ENCODE results near the gene ZSCAN22. TPM values are rescaled to one million over a fixed set of nuclear protein-coding genes. Genes with fewer than 3 reads are reported as not detected.

ZSCAN22 gene
- total and polyA plus RNA-seq, 2 donors (not counting 3 experiments of a cell fraction or from before 2014, with no cell fraction given): 3.6 to 3.7 TPM

- FAIRE-seq: no peak
Measured at GRCh38 chr19:58294743-58295374, 31.9 kb upstream of the ZSCAN22 start.

GRCh38 chr19:58296104-58296503 is 30.7 kb upstream of the ZSCAN22 start:
- intact Hi-C loops (cut with micrococcal nuclease) (no loop called here), dilution Hi-C loops (cut with MboI; ENCODE audit: extremely low pct_ligation_motif_present, low sequenced_read_pairs) (no loop called here)
- BruUV-seq (replicated peaks): no TSS peak
- ChIA-PET POLR2A (no interaction called here), CTCF (no interaction called here)
- no peaks in the 10 kb centered on the region for H3K27me3 ChIP-seq (ENCODE audit: control insufficient read depth in 2 of 2, insufficient read depth in 2 of 2, low read length in 2 of 2)
- H3K4me1 ChIP-seq (ENCODE audit: control insufficient read depth, extremely low read depth, insufficient read depth, low read length): no peaks in the 10 kb centered on the region
- peaks cover 8% of the 10 kb centered on the region for H3K9me3 ChIP-seq (replicated peaks; ENCODE audit: control insufficient read depth, insufficient read depth, low read length)
- no peak overlapping the region for H3K4me2 ChIP-seq (ENCODE audit: insufficient read depth, low read length)
- no peak overlapping the region for H3K9ac ChIP-seq (replicated peaks; ENCODE audit: extremely low read depth, insufficient read depth, low read length)
- H3K27ac ChIP-seq (ENCODE audit: insufficient read depth, low read depth, low read length): no peak overlapping the region
- FAIRE-seq (no peak), DNase-seq (ENCODE audit: low read depth, low spot score) (no peak)
- no peak overlapping the region for H2AFZ ChIP-seq (ENCODE audit: low read depth, low read length)
- TF ChIP-seq JUN (IDR thresholded peaks at IDR 0.05; ENCODE audit: borderline replicate concordance, insufficient read depth, insufficient read length, low read depth): no peak
- no peak overlapping the region for H3K4me3 ChIP-seq (replicated peaks in 1 of 3; ENCODE audit: insufficient read depth in 1 of 3, low read depth in 1 of 3, low read length in 3 of 3)
- H3K36me3 ChIP-seq (ENCODE audit: control insufficient read depth in 2 of 2, extremely low read depth in 1 of 2, insufficient read depth in 2 of 2, low read length in 2 of 2): peaks cover 0 to 41% of the 10 kb centered on the region in 2 experiments
- no peaks in the 10 kb centered on the region for H3K9me1 ChIP-seq (replicated peaks; ENCODE audit: control insufficient read depth, extremely low read depth, insufficient read depth, low read length)
- H3K79me2 ChIP-seq (ENCODE audit: control insufficient read depth, insufficient read depth, low read length): no peaks in the 10 kb centered on the region
- H4K20me1 ChIP-seq (replicated peaks; ENCODE audit: control insufficient read depth, extremely low read depth, insufficient read depth, low read length): no peaks in the 10 kb centered on the region

More at GRCh38 chr19:58294743-58295374, 31.9 kb upstream of the ZSCAN22 start:
- Histone ChIP-seq H3K79me2 (ENCODE audit: control insufficient read depth, insufficient read depth, low read length) (no peaks in the 10 kb centered on the region), H3K9ac (replicated peaks; ENCODE audit: extremely low read depth, insufficient read depth, low read length) (no peak overlapping the region), H3K4me2 (ENCODE audit: insufficient read depth, low read length) (no peak overlapping the region), H3K4me3 (replicated peaks in 1 of 3; ENCODE audit: insufficient read depth in 1 of 3, low read depth in 1 of 3, low read length in 3 of 3) (no peak overlapping the region), H3K36me3 (ENCODE audit: control insufficient read depth in 2 of 2, extremely low read depth in 1 of 2, insufficient read depth in 2 of 2, low read length in 2 of 2) (peaks cover 0 to 38% of the 10 kb centered on the region in 2 experiments), H3K9me3 (replicated peaks; ENCODE audit: control insufficient read depth, insufficient read depth, low read length) (peaks cover 8% of the 10 kb centered on the region), H3K9me1 (replicated peaks; ENCODE audit: control insufficient read depth, extremely low read depth, insufficient read depth, low read length) (no peaks in the 10 kb centered on the region), H2AFZ (ENCODE audit: low read depth, low read length) (no peak overlapping the region), H4K20me1 (replicated peaks; ENCODE audit: control insufficient read depth, extremely low read depth, insufficient read depth, low read length) (no peaks in the 10 kb centered on the region), H3K4me1 (ENCODE audit: control insufficient read depth, extremely low read depth, insufficient read depth, low read length) (no peaks in the 10 kb centered on the region), H3K27ac (ENCODE audit: insufficient read depth, low read depth, low read length) (no peak overlapping the region), H3K27me3 (ENCODE audit: control insufficient read depth in 2 of 2, insufficient read depth in 2 of 2, low read length in 2 of 2) (no peaks in the 10 kb centered on the region)
- intact Hi-C loops (cut with micrococcal nuclease): no loop called here
- POLR2A ChIA-PET: no interaction called here
- no TSS peak for BruUV-seq (replicated peaks)
- DNase-seq (ENCODE audit: low read depth, low spot score): no peak
- TF ChIP-seq GATA2 (IDR thresholded peaks at IDR 0.05; ENCODE audit: insufficient read depth, insufficient read length, low read depth, low read length) (no peak), JUN (IDR thresholded peaks at IDR 0.05; ENCODE audit: borderline replicate concordance, insufficient read depth, insufficient read length, low read depth) (no peak)
- CTCF ChIA-PET: no interaction called here
- dilution Hi-C loops (cut with MboI; ENCODE audit: extremely low pct_ligation_motif_present, low sequenced_read_pairs): no loop called here
